ENCODE data around the gene MYH13.
A peak's percentile ranks its signal among the peaks of the same experiment; 100 is the strongest.

Gene MYH13

DNA sequence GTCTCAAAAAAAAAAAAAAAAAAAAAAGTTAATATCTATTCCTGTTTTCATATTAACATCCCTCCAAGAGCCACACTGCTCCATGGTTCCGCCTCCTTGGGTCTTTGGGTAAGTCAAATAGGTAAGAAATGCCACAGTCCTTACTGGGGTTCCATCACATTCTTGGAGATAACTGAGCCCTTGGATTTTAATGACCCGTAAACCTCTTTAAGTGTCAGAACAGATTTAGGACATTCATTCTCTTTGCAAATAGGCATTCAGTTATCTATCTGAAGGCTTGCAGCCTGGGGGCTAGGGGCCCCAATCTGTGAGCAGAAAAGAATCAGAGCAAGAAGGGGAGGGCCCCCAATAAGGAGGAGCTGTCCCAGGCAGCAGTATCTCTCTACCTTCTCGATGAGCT, 28.0 kb downstream of the MYH13 start:
- no peak for DNase-seq (ENCODE audit: low spot score)

DNA sequence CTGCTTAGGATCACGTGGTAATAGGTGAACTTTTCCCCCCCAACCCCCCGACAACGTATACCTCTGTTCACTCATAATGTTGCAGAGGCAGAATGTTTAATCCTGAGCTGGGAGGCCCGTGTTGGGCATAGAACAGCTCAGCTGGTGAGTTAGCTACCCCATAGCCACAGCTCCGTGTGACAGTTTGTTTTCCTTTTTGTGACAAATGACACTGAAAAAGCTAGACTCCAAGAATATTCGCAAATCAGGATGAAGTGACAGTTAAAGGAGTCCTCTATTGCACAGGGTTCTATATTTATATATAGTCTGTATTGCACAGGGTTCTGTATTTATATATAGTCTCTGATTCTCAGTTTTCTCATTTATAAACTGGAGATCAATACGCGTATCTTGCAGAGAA, 33.8 kb downstream of the MYH13 start:
- no peak for DNase-seq (ENCODE audit: low spot score)

DNA sequence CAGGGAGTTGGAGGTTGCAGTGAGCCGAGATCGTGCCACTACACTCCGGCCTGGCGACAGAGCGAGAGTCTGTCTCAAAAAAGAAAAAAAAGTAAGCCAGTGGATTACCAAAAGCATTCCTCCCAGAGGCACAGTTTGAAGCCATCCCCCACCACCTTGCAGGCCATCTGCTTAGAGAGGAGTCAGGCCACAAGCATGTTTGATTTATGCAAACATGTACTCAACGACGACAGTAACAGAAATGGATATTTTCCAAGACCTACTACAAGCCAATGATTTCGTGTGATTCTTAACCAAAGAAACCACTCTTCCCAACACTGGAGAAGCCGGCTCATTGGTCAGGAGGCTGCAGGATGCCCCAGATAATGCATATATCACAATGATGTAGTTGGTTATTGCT, 34.8 kb downstream of the MYH13 start:
- DNase-seq (ENCODE audit: low spot score): no peak

DNA sequence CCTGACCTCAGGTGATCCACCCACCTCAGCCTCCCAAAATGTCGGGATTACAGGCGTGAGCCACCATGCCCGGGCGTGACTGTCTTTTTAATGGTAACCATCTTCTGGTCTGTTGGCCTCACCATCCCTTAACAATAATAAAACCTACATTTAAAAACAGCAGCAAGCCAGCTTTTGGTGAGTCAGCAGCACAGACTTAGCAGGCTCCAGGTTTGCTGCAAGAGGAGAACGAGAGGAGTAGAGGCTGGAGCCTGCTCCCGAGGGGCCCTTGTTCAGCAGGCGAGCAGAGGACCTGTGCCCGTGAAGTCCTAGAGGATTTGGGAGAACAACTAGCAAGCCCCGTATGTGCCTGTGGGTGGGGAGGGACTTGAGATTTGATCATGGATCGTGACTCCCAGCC, 35.7 kb downstream of the MYH13 start:
- no peak for DNase-seq (ENCODE audit: low spot score)

GRCh38 chr17:10336393-10336792, 36.4 kb downstream of the MYH13 start:
- DNase-seq (ENCODE audit: low spot score): no peak

DNA sequence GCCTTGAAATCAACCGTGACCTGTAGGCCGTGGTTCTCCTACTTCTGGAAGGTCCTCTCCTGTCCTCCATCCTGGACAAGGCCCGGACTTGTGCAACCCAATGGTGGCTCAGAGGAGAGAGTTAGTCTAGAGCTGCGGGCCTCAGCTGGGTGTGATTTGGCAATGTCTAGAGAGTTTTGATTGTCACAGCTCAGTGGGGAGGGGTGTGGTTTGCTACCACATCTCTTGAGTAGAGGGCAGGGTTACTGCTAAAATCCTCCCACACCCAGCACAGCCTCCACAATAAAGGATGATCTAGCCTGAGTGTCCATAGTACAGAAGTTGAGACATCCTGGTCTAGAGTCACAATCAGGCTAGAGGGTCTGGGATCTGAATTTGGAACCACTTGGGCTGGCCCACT, 40.3 kb downstream of the MYH13 start:
- no peak for DNase-seq (ENCODE audit: low spot score)

GRCh38 chr17:10328971-10329923, 43.6 kb downstream of the MYH13 start:
- no peak for DNase-seq (ENCODE audit: low spot score)

DNA sequence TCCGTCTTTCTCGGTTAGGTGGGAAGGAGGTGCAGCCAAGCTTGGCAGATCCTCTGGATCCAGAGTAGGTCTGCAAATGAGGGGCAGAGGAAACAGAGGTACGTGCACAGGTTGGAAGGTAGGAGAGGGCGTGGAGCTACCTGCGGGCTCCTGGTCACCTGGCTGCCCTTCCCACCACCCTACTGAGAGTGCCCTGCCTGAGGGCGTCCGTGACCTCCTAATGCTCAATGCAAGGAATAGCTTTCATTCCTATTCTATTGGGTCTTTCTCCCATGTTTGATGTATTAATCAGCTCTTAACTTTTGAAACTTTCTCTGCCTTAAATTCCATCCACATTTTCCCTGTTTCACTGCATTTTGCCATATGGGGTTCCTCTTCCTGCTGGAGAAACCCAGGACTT, 44.6 kb downstream of the MYH13 start:
- DNase-seq (ENCODE audit: low spot score): no peak

DNA sequence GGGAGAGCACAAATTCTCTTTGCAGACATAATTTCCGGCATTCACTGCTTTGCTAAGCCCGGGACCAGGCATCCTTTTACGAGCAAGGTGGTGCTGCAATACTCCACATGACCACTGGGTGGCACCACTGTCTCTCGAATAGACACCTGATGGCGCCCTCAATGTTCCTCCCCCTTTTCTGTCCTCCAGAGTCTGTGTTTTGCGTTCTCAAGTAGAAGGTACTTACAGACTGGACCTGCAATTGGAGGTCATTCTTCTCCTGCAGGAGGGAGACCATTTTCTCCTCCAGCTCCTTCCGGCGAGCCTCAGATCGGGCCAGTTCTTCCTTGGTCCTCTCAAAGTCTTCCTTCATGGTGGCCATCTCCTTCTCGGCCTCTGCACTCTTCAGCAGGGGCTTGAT, 45.2 kb downstream of the MYH13 start:
- peak; percentile 83 for DNase-seq (ENCODE audit: low spot score)

GRCh38 chr17:10325031-10325695, 47.6 kb downstream of the MYH13 start:
- DNase-seq (ENCODE audit: low spot score): no peak

GRCh38 chr17:10323812-10324610, 48.8 kb downstream of the MYH13 start:
- DNase-seq (ENCODE audit: low spot score): no peak

DNA sequence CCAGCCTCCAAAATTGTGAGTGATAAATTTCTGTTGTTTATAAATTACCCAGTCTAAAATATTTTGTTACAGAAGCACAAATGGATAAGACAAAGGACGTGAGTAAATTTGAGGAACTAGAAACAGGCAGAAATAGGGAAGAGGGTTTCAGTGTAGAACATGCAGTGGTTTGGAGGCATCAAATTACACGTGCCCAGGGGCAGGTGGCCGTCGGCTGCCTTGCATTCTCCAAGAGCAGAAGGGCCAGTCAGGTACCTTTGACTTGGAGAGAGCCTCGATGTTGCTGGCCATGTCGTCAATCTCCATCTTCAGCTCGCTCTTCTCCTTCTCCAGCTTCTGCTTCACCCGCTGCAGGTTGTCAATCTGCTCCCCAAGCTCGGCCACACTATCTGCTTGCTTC, 54.3 kb downstream of the MYH13 start:
- DNase-seq (ENCODE audit: low spot score): no peak

DNA sequence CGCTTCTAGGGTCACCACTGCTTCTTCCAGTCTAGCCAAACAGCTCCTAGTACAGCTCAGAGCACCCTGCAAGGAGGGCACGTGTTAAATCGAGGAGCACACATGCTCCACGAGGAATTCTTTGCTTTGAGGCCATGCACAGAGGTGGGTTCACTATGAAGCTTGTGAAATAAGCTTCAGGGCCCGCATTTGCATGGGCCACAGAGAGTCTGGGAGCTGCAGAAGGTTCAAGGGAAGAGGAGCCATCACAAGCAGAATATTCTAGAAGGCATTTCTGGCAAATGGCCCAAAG, 55.3 kb downstream of the MYH13 start:
- DNase-seq (ENCODE audit: low spot score): no peak

- DNase-seq (ENCODE audit: low spot score): peak; percentile 70
Measured at GRCh38 chr17:10316801-10317542, 55.8 kb downstream of the MYH13 start.

DNA sequence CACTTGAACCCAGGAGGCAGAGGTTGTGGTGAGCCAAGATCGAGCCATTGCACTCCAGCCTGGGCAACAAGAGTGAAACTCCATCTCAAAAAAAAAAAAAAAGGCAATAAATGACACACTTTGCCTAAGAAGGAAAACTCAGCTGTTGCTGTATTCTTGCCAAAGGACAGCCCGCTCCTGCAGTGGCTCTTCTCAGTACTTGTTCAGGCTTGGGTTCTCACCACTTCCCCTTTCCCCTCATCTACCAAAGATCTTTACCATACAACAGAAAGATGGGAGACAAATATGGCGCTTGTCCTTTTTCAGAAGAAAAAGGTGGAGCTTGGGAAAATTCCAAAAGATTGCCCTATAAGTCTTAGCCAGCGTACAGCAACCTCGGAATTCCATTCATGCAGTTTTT, 58.5 kb downstream of the MYH13 start:
- DNase-seq (ENCODE audit: low spot score): no peak

DNA sequence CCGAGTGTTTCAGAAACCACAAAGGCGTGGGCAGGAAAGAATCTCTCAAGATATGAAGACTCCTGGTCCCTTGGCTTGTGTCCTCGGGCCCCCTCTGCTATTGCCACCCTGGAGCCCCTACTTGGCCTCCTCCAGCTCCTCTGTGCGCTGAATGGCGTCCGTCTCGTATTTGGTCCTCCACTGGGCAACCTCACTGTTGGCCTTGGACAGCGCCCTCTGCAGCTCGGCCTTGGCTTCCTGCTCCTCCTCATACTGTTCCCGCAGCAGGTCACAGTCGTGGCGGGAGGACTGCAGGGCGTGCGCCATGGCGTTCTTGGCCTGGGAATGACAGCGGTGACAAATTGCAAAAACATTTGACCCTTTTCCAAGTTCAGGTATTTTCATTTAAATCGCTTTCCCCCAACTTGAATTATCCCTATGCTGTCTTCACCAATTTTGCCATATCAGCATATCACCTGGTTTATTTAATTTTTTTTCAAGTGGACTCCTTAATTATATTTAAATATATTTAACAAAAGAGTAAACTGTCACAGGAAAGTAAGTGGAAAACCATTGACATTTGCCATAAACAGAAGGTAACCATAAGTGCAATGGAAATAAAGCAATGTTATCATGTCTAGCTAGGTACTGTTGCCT, 59.7 kb downstream of the MYH13 start:
- DNase-seq (ENCODE audit: low spot score): no peak

GRCh38 chr17:10311131-10311530, 61.7 kb downstream of the MYH13 start:
- DNase-seq (ENCODE audit: low spot score): no peak

GRCh38 chr17:10309003-10309974, 63.5 kb downstream of the MYH13 start:
- DNase-seq (ENCODE audit: low spot score): no peak

DNA sequence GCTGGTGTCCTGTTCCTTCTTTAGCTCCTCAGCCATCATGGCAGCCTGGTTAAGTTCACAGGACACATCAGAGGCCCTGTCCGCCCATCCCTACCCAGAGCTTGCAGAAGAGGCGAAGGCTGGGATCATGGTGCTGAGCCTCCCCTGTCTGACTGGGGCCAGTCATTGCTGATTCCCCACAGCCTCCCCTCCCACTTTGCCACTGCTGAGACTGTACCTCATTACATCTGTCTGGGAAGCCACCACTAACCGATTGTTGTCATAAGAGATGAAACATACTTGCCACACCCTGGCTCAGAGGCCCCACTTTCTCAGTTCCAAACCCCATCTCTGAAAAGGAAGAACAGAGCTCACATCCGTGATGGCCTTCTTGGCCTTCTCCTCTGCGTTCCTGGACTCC, 66.2 kb downstream of the MYH13 start:
- no peak for DNase-seq (ENCODE audit: low spot score)

DNA sequence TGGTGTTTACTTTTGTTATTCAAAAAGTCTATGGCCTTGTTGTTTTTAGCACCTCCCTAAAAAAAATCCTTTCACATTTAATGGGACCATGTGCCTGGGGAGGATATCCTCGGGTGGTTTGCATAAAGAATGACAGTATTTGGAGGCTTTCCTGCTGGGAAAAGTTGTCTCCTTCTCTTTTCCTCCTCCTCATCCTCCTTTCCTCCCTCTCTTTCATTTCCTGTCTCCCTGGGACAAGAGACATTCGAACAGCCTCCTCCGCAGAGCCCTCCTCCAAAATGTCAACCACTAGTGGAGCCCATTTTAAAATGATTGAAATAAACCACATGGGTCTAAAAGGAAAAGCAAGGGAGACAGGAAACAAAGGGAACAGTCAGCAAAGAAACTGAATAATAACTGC, 67.4 kb downstream of the MYH13 start:
- no peak for DNase-seq (ENCODE audit: low spot score)

Data from COLO829 (cell line).